GM19372 (cell line): ENCODE results near the gene ADNP2.

ENCODE experiments used
- ATAC-seq: cut with Tn5 transposase; IDR thresholded peaks from one replicate; pipeline ENCODE4 v1.9.1; 2021; ENCODE audit warnings: mild to moderate bottlenecking, low read depth, moderate library complexity; ENCODE audit not compliant: unreplicated experiment

ADNP2 gene

DNA sequence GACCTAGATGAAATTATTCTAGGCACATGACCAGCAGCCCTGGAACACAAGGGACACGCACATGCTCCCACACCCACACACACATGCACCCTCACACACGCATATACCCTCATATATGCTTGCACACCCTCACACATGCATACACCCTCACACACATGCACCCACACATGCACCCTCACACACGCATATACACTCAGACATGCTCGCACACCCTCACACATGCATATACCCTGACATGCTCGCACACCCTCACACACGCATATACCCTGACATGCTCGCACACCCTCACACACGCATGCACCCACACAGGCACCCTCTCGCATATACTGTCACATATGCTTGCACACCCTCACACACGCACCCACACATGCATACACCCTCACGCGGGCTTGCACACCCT is 76.5 kb downstream of the ADNP2 start:
- ATAC-seq: no peak

GRCh38 chr18:80187956-80188642 is 79.0 kb downstream of the ADNP2 start:
- ATAC-seq: no peak

DNA sequence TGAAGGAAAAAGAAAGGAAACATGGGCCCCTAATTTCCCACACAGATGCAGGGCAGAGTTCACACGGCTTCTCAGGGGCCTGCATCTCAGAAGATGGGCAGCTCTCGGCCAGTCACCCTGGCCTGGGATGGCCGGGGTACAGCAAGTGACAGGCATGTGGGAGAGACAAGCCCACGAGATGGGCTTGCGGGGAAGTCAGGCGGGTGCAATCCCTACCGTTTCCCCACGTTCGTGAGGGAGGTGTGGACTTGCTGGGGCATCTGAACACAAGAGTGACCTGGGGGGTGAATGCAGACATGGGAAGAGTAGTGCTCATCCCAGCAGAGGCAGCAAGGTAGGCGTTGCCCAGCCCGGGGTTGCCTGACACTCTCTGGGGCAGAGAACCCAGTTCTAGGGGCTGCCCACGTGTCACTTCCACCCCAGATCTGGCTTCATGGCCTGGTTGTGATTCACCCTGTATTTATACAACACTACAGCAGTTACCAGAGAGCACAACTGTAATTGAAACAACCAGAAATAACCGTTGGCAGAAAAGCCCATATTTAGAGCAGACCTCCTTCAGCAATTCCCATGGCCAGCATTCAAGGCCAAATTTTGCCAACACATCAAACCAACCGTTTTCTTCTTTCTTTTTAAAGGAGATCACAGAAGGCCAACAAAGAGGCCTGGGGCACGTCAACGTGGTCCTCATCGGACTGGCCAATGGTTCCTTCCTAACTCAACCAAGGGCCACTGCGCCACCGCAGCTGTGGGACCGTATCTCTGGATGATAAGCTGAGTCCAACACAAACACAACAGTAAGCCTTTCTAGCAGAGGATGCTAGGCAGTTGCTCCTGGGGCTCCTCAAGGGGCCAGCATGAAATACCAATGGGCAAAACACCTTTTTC is 79.8 kb downstream of the ADNP2 start:
- ATAC-seq: no peak

DNA sequence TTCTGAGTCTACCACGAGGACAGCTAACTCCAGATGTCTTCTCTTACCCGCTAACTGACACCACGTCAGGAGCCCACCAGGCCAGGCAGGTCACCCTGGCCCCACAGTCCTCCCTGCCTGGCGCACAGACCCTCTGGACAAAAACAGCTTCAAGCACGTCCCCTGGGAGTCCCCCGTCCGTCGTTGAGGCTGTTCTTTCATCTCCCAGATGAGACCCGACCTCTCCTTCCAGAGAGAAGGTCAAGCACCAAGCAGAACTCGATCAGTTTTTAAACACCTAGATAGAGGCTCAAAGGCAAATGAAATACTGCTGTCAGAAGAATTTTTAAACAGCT is 80.4 kb downstream of the ADNP2 start:
- ATAC-seq: no peak
